ENCODE results near the gene ISG15. TPM values are rescaled to one million over a fixed set of nuclear protein-coding genes. Genes with fewer than 3 reads are reported as not detected.

The ISG15 gene
- total and polyA plus RNA-seq, 2 of the 13 experiments (the other 11 are each of a cell fraction or from before 2014, with no cell fraction given): 42.1 to 54.9 TPM

GRCh38 chr1:1004780-1005697 lies 8.3 kb upstream of the ISG15 start (continued):
- TF ChIP-seq HMGXB3 (CRISPR knock-in tag; IDR thresholded peaks at IDR 0.05; ENCODE audit: borderline replicate concordance): no peak
- peak; percentile 48; the same call in 1 of the 2 replicates for TF ChIP-seq ZNF780A (CRISPR knock-in tag; IDR thresholded peaks at IDR 0.05)
- no peak; the same call in 1 of the 2 replicates for TF ChIP-seq NCOA2 (CRISPR knock-in tag; IDR thresholded peaks at IDR 0.05)
- no peak for TF ChIP-seq TBX3 (IDR thresholded peaks at IDR 0.05; ENCODE audit: borderline replicate concordance)
- no peak for TF ChIP-seq ZFP36L2 (CRISPR knock-in tag; IDR thresholded peaks at IDR 0.05)
- no peak for TF ChIP-seq RFX1 (IDR thresholded peaks at IDR 0.05)
- no peak for TF ChIP-seq HOXA9 (CRISPR knock-in tag; IDR thresholded peaks at IDR 0.05; ENCODE audit: borderline replicate concordance)
- TF ChIP-seq ELF3 (CRISPR knock-in tag; IDR thresholded peaks at IDR 0.05): no peak
- no peak for TF ChIP-seq WIZ (CRISPR knock-in tag; IDR thresholded peaks at IDR 0.05)
- TF ChIP-seq MXD1 (CRISPR knock-in tag; IDR thresholded peaks at IDR 0.05): no peak; the same call in 1 of the 2 replicates
- TF ChIP-seq PCBP2 (optimal IDR thresholded peaks at IDR 0.05; ENCODE audit: low read depth, low read length, poor library complexity, severe bottlenecking): no peak
- no peak for TF ChIP-seq MLLT10 (CRISPR knock-in tag; IDR thresholded peaks at IDR 0.05)
- TF ChIP-seq ZNF264 (CRISPR knock-in tag; IDR thresholded peaks at IDR 0.05): peak; percentile 21; the same call in 1 of the 2 replicates
- no peak for TF ChIP-seq ZNF704 (CRISPR knock-in tag; IDR thresholded peaks at IDR 0.05; ENCODE audit: borderline replicate concordance)
- TF ChIP-seq ZZZ3 (CRISPR knock-in tag; IDR thresholded peaks at IDR 0.05; ENCODE audit: borderline replicate concordance): no peak
- no peak for TF ChIP-seq NR0B2 (CRISPR knock-in tag; IDR thresholded peaks at IDR 0.05)
- TF ChIP-seq AGO2 (optimal IDR thresholded peaks at IDR 0.05; ENCODE audit: low read depth, low read length): no peak
- TF ChIP-seq ISL2 (CRISPR knock-in tag; IDR thresholded peaks at IDR 0.05): no peak
- no peak for TF ChIP-seq MAF1 (CRISPR knock-in tag; IDR thresholded peaks at IDR 0.05; ENCODE audit: borderline replicate concordance)
- TF ChIP-seq ZNF501 (CRISPR knock-in tag; IDR thresholded peaks at IDR 0.05): no peak; the same call in 1 of the 2 replicates
- no peak for TF ChIP-seq TRIM22 (IDR thresholded peaks at IDR 0.05)

Data from HepG2 (cell line).